ENCODE results near the gene ATP6V0E1.
"Not testable (repeated sequence)": the region's sequence is repeated elsewhere in the genome, so short reads cannot be mapped to it uniquely, and the experiment has no call there.

ATP6V0E1 gene

GRCh38 chr5:173041881-173042762, 58.6 kb downstream of the ATP6V0E1 start:
- no peak for DNase-seq

DNA sequence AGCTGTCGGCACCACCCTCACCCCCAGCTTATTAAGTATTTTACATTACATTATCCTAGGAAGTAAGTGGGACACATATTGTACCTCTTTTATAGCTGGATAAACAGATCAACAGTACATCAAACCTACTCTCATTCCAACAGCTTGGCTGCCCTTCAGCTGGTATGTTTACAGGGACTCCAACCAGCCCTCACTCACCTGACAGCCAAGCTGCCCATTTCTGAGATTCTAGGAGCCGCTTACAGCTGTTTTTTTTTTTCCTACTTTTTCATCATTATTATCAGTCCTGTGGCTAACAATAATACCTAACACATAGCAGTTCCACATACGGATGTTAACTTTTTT, 59.2 kb downstream of the ATP6V0E1 start:
- DNase-seq, result no peak

DNA sequence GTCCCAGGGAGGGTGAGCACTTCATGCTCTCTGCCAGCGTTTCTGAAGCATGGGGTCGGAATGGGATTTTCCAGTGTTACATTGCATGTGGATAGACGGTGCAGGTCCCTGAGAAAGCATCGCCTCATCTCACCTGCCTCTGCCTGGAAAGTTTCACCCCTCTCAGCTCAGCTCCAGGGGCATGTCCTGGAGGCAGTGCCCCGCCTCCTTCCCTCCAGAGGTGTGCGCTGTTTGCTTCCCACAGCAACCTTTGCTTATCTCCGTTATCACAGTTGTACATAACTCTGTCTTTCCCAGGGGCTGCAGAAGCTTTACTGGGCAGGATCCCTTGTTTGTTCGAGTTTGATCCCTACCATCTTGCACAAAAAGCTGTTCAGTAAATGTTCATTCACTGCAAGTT, 61.9 kb downstream of the ATP6V0E1 start:
- no peak for DNase-seq

DNA sequence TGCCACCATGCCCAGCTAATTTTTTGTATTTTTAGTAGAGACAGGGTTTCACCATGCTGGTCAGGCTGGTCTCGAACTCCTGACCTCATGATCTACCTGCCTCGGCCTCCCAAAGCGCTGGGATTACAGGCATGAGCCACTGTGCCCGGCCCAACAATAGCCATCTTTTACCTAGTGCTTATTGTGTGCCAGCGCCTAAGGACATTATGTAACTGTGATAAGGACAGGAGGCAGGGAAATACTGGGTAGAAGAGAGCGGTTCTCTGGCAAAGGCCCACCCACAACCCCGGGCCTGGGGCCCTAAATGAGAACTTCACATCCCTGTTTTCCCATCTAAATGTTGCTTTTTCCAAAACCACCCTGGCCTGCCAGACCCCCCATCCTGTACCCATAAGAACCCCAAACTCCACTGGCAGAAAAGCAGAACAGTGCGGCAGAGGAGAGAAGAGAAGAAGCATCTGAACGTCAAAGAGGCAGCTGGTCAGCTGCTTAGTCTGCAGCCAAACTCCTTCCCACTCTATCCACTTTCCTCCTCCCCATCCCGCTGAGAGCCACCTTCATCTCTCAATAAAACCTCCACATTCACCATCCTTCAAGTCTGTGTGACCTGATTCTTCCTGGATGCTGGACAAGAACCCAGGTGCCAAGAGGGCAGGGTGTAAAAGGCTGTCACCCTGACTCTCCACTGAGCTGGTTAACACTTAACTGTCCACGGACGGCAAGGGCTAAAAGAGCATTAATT, 63.7 kb downstream of the ATP6V0E1 start:
- DNase-seq, result not testable (repeated sequence)

DNA sequence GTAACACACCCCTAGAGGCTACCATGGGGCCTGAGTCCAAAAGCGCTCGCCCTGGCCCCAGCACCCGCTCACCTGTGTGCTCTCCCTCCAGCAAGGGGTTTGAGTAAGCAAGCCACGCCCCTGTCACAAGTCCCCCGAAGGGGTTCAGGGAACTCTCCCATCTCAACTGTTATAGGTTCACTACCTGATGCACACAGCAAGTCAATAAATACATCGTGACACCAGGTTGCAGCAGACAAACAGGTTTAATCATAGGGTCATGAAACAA, 64.2 kb downstream of the ATP6V0E1 start:
- no peak for DNase-seq

GRCh38 chr5:173050791-173051190, 67.2 kb downstream of the ATP6V0E1 start:
- no peak for DNase-seq

DNA sequence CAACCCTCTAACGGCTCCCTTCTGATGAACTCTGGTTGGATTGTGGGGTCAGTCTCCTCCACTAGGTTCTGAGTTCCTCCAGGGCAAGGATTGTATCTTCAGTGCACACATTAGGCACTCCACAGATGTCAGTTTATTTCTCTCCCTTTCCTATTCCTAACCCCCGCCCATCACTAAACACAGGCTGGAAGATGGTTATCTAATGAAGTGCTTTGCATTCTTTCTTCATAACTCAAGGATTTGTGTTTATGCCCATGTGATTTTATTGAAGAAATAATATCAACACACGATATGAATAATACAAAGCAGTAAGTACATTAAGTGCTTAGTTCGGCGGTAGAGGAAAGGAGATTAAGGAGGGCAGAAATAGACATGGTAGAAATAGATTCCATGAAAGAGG, 68.2 kb downstream of the ATP6V0E1 start:
- no peak for DNase-seq

DNA sequence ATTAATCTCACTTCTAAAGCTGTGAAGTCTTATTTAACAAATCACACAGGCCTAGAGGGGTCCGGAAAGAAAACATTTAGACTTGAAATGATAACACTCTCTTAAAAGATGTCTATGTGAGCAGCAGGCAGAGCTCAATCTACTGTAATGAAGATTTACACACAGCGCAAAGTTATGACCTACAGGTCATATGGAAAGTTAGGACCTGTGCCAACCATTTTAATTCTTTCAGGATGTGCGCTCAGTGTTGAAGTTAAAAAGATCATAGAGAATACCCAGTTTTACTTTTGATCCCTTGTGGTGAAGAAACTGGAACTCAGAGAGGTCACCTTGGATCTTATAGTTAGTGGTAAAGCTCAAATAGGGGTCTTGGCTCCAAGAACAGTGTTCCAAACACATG, 69.5 kb downstream of the ATP6V0E1 start:
- DNase-seq, result no peak

- no peak for DNase-seq
Observed at GRCh38 chr5:173055042-173055721, 71.6 kb downstream of the ATP6V0E1 start.

- no peak for DNase-seq
Observed at GRCh38 chr5:173055722-173055982, 72.1 kb downstream of the ATP6V0E1 start.

GRCh38 chr5:173055983-173056782, 72.6 kb downstream of the ATP6V0E1 start, which contains the start of gene CREBRF:
TSS of gene CREBRF (plus strand) at chr5:173056352. CDS start at chr5:173080776, 24,424 bp downstream.
- peak; percentile 97 for DNase-seq

DNA sequence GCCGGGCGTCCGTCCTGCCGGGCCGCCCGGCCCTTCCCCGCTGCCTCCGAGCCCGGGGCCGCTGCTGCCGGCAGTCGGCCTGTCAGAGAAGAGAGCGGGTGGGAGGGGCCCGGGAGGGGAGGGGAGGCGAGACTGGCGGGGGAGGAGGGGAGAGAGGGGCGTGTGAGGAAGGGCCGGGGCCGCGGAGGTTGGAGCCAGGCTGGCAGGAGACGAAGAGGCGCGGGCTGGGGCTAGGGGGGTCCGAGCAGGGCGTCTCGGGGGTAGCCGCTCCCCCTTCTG, 73.2 kb downstream of the ATP6V0E1 start:
- DNase-seq, result no peak

GRCh38 chr5:173057062-173057924, 73.7 kb downstream of the ATP6V0E1 start:
- peak; percentile 98 for DNase-seq

GRCh38 chr5:173062141-173062540, 78.6 kb downstream of the ATP6V0E1 start:
- no peak for DNase-seq

DNA sequence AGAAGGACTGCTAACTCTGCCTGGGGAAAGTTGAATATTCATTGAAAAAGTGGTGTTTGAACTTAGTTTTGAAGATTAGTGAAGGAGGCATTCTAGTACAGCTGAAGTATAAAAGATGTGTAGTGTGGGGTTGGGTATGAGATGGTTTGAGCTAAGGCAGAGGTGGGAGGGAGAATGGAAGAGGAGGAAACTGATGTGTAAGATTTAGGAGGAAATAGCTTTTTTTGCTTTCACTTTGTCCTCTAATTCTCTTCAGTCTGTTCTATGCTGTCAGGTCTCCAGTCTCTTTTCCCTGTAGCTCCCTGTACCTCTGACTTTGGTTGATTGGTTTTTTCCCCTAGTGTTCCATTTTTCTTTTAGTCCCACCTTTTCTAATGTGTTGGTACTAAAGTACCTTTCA, 81.6 kb downstream of the ATP6V0E1 start:
- peak; percentile 3 for DNase-seq

DNA sequence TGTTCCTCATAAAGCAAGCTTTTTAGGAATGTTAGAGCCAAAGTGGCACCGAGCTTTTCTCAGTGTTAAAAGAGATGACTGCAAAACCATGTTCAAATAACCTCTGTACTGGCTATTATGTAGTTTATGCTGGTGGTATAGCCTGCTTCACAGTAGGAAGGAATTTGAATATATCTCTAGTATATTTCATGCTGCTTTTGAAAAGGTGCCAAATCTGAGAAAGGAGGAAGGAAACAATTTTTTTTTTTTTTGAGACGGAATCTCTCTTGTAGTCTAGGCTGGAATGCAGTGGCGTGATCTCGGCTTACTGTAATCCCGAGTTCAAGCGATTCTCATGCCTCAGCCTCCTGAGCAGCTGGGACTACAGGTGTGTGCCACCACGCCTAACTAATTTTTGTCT, 86.1 kb downstream of the ATP6V0E1 start:
- no peak for DNase-seq

DNA sequence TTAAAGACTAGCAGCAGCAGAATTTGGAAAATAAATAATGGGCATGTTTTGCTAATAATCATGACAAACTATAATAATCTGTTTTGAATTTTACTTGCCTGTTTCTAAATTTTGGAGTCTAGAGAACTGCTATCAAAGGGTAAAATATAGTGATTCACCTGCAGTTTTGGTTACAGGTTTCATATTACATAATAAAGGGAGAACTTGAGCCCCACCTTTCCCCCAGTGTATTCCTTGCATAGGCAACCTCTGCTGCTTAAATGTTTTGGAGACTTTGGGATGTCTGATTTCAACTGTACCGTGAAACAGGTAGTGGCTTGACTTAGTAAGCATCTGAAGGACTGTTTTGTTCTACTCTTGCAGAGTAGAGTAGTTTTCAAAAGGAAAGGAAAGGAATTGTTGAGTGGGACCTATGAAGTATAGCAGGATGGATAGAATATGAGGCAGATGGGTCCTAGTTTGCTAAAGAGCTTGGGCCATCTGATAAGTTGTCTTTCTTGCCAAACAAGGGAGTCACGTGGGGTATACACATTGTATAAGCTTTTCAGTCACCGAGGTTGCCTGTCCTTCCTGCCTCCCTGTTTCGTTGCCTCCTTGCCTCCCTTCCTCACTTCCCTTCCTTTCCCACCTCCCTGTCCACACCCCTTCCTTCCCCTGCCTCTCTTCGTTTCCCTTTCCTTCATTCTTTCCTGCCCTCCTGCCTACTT, 91.7 kb downstream of the ATP6V0E1 start:
- no peak for DNase-seq

DNA sequence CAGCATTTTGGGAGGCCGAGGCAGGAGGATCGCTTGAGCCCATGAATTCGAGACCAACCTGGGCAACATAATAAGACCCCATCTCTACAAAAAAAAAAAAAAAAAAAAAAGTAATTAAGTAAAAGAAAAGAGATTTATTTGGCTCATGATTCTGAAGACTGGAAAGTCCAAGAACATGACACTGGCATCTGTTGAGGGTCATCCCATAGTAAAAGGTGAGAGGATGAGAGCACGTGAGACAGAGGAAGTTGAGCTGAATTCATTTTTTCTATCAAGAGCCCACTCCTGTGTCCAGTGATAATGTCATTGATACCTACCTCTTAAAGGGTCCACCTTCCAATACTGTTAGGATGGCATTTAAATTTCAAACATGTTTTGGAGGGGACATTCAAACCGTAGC, 92.4 kb downstream of the ATP6V0E1 start:
- DNase-seq, result no peak

- DNase-seq, result not testable (repeated sequence)
Observed at GRCh38 chr5:173076471-173076870, 92.9 kb downstream of the ATP6V0E1 start.

- no peak for DNase-seq
Observed at GRCh38 chr5:173078878-173079277, 95.3 kb downstream of the ATP6V0E1 start.

All from CD4-positive, alpha-beta T cell treated with Interleukin-4 for 4 hours (primary cell).